GM15510 (cell line): Measurements from ENCODE around the gene CTU1.

Experiments used
- POLR2A ChIP-seq: IDR thresholded peaks from 3 replicates; pipeline ENCODE4 v1.6.1; 2011; ENCODE audit warnings: borderline replicate concordance; ENCODE audit not compliant: insufficient read length; ENCODE audit errors: extremely low read depth

CTU1 gene

DNA sequence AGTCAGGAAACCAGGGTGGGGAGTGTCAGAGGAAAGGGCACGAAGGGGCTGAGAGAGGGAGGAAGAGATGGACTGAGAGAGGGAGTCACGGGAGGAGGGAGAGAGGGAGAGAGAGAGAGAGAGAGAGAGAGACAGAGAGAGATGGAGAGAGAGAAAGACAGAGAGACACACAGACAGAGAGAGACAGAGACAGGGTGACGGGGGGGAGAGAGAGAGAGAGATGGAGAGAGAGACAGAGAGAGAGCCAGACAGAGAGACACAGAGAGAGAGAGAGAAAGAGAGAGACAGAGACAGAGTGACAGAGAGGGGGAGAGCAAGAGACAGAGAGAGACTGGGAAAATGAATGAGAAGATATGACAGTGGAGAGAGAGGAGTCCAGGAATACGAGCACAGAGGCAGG is 25.0 kb downstream of the CTU1 start:
- TF ChIP-seq POLR2A, result no peak

DNA sequence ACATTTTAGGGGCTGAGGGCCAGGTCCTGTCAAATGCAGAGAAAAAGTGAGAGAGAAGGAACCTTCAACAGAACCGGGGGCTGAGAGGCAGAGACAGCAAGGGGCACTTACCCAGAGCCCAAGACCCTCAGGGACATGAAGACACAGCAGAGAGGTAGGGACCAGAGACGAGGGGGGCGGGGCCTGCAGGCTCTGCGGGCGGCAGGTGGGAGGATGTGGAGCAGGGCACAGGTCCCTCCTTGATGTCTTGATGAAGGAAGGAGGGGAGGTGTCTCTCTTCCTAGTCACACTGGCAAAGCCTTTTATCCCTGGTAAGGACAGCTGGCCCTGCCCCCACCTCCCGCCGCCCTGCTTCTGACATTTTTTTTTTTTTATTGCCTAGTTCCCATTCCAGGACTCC is 25.6 kb downstream of the CTU1 start, which contains the start of gene KLK14:
Gene KLK14 (minus strand): TSS at position 277 of the 400 bp plus-strand sequence. CDS start 273 bp downstream, at position 4.
- no peak for TF ChIP-seq POLR2A

DNA sequence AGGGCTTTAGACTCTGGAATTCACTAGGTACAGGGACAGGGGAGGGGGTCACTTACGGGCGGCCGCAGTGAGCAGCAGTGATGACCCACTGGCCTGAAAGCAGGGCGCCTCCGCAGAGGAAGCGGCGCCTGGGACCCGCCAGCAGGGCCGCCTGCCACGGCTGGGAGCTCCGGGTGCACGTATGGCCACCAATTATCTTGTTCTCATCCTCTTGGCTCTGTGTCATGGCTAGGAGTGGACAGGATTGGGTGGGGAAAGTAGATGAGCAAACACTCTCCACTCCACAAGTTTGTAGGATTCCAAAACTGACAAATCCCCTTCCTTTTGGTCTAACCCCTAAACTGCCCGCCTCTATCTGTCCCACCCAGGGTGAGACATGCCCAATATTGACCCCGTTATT is 26.7 kb downstream of the CTU1 start:
- no peak for TF ChIP-seq POLR2A

DNA sequence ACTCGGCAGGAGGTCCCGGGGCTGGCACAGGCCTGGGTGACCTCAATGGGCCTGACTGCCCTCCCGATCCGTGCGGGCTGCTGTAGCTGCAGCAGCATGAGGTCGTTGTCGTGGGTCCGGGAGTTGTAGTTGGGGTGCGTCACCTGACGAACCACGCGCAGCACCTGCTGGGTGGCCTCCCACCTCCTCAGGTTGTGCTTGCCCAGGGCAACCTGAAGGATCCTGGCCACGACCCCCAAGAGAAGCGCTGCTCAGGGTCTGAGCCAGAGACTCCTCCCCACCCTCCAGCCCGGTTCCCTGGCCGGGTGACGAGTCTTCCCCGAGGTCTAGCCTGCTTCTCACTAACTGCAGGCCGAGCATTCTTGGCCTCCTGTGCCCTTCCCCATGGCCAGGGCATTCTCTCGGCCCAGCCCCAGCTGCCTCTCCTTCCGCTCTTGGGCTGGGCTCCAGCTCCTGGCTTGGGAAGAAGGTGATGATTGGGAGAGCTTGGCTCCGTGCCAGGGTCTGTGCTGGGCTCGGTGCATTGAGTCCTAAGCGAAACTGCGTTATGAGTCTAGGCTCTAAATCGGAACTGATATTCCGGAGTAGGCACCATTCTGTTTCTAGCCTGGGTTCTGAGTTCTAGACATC is 28.6 kb downstream of the CTU1 start:
- TF ChIP-seq POLR2A, result no peak

DNA sequence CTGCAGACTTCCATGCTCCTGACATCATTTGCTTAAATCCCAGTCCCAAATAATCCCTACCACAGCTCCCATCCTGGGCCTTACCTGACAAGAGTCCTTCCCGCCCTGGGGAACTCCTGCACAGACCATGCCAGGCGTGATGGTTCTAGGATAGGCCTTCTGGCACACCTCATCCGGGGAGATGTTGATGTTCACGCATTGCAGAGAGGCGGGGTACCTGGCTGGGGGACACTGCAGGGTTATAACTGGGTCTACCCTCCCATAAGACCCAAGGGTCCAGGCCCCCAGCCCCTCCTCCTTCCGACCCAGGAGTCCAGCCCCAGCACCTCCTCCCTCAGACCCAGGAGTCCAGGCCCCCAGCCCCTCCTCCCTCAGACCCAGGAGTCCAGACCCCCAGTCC is 29.5 kb downstream of the CTU1 start:
- no peak for TF ChIP-seq POLR2A

DNA sequence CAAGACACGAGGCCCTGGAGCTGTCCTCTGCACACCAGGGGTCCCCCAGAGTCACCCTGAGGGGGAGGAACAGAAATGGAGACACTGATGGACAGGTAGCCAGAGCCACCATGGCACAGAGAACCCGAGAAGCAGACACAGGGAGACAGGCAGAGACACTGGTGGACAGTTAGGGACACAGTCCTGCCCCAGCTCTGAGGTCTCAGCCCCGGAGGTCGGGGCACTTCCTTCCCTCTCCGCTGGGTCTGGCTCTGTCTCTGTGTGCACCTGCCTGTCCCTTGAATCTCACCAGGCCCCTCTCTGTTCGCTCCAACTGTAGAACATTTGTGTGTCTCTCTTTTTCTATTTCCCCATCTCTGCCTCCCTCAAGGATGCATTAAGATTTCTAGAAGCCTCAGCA is 30.1 kb downstream of the CTU1 start:
- no peak for TF ChIP-seq POLR2A

DNA sequence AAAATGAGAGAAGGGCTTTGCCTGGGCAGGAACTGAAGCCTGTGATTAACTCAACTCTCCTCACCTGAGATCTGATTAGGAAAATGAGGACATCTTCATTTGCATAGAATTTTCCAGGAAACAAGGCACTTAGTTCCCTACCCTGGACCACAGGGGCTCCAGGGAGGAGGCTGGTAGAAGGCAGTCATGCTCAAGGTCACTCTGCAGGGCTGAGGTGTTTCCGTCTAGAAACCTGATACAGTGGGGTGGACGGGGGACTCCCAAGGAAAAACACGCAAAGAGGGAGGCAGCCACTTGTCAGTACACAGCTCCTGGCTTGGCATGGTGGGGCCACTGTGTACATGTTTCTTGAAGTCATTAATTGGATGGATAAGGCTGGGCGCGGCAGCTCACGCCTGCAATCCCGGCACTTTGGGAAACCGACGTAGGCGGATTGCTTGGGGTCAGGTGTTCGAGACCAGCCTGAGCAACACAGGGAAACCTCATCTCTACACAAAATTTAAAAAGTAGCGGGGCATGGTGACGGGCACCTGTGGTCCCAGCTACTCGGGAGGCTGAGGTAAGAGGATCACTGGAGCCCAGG is 31.5 kb downstream of the CTU1 start:
- no peak for TF ChIP-seq POLR2A

DNA sequence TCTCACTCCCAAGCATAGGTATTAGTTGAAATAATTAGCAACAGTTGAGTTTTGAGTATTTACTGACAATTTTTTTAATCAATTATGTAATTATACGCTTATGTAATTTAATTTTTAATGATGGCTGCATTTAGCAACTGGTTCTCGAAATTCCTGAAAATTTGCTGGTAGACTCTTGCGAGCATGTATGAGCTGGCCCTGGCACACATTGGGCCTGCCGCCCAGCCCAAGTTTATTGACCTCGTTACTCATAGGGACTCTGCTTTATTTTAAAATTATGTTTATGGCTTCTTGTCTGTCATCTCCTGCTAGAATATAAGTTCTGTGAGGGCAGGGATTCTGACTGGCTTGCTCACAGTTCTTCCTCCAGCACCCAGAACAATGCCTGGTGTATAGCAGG is 32.2 kb downstream of the CTU1 start:
- no peak for TF ChIP-seq POLR2A

DNA sequence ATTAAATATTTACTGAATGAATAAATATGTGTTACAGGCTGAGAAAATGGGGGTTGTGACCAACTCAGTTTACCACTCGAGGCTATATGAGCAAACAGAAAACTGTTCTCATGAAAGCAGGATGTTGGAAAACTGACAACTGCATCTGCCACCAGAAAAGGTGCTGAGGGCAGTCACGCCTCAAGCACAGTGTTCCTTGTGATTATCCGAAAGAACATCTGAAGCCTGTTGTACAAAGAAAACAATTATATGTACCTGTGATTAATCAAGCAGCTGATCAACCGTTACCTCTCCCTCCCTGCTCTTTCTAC is 37.2 kb downstream of the CTU1 start:
- TF ChIP-seq POLR2A, result no peak

DNA sequence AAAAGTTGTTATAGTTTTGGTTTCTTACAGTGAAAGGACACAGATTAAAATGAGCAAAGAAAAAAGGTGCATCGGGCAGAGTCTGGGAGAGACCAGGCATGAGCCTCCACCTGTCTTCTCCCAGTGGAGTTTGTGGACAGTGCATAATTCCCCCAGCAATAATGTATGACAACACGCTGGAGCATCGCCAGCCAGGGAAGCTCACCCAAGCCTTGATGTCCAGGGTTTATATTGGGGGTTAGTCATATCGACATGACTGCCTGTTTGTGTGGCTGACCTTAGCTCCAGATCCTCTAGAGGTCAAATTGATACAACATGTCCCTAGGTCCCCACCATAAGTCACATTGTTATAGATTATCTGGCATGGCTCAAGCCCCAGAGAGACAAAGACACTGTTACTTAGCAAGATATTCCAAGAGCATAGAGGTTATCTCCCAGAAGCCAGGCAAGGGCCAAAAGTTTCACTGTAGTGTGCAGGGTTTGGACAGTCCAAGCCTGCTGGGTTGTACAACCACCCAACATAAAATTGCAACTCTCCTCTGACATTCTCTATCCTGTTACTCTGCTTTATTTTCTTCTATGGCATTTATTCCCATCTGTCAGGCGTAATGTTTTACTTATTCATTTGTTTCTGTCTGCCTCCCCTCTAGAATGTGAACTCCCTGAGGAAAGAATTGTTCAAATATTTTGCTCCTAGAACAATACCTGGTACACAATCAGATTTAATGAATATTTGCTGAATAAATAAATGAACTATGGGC is 37.7 kb downstream of the CTU1 start:
- TF ChIP-seq POLR2A, result no peak

DNA sequence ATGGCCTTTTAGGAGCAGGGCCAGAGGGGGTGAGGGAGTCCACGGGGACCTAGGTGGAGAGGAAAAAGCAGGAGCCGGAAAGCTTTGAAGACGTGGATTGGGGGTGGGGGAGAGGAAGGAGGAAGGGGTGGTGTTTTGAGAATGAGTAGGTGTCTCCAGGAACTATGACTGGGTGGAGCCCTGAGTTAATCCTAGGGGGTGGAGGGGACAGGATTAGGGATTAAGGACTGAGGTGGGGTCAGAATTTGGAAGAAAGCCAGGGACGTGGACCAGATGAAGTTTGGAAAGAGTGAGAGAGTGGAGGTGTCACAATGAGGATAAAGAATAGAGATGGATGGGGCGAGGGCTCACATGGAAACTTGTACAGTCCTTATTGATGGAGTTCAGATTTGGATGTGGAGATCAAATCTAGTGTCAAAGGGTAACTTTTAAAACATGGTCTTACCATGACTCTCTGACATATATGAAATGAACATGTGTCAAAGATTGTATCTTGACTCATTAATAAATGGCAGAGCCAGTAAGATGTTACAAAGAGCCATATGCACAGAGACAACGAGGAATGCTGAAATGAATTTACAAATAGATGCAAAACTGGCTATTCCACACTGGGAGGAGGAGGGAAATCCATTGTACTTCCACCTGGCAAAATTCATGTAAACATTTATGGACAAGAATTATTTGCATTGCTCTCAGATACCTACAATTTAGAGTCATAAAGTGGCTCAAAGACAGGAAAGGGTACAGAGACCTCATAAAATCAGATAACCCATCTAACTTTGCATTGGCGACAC is 41.6 kb downstream of the CTU1 start:
- no peak for TF ChIP-seq POLR2A

DNA sequence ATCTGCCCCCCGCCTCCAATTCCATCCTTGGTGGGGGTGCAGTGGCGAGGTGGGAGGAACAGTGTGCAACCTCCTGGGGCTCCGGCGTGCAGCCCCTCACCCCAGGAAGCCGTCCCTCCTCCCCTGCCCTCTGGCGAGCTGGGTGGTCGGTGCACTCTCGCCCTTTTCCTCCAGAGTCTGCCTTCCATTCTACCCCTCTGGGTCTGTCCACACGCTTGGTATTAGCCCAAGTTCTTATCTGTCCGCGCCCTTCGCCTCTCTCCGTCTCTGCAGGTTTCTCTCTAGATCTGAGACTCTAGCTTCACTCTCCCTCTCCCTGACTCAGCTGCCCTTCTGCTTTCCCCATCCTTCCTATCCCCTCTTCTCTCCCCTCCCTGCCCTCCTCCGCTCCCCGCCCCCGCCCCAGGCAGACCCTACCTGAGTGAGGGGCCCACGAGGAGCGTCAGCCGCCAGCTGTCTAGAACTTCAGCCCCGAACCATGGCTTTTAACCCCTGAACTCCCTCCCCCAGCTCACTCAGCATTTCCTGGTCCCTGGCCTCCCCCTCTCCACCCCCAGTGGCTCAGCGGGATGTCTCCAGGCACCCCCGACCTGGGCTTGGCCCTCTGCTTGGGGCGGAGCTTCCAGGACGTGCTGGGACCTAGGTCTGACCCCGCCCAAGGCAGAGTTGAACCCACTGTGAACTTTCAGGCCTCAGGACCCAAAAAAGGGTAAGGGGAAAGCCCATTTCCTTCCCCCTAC is 42.8 kb downstream of the CTU1 start:
- TF ChIP-seq POLR2A, result no peak

DNA sequence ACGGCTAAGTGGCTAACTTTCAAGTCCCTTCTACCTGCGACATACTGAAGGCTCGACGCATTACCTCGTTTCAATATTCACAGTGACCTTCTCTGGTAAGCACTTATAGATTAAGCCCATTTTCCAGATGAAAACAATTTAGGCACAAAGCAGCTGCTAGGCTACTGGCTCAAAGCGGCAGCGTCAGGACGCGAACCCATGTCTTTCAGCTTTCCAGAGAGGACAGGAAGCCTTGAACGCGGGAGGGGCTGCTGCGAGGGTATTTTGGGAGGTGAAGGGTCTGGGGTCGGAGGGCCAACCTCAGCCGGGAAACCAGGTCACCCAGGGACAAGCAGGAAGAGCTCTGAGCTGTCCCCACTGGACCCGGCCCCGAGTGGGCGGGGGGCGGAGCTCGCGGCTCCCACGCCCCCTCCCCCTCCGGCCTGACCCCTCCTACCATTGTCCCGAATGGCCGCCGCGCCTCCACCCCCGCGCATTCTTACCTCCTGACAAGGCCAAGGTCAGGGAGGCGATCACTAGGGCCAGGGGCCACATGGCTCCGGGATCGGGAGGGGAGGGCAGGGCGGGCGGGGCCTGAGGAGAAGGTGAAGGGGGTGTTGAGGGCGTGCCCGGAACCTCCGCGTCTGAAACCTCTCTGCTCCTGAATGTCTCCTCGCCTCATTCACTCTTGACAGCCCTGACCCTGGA is 43.5 kb downstream of the CTU1 start, which contains the start of gene KLK13:
Gene KLK13 (minus strand): TSS at position 559 of the 687 bp plus-strand sequence. CDS start 25 bp downstream, at position 534.
- TF ChIP-seq POLR2A, result no peak

DNA sequence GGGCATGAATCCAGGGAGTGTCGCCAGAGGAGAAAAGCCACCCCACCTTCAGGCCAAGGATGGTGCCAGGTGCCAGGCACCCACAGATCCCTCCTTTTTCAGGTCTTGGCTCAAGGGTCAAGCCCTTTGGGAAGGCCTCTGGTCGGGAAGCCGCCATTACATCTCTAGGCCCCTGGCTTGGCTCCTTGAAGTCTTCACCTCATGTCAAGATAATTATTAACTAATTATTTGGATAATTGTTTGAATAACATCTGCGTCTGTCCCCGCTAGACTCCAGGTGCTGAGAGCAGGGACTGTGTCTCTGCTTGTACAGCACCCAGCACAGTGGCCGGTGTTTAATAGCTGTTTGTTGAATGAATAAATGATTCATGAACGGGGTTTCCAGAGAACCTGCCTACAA is 44.5 kb downstream of the CTU1 start:
- no peak for TF ChIP-seq POLR2A
